Memory B cell (primary cell): Measurements from ENCODE around the gene RABL6.

ENCODE experiments used
- ATAC-seq: fragments of 150-1000 bp; cut with Tn5 transposase; 2 replicates; pipeline ENCODE4 v1.10.0; 2021; ENCODE audit warnings: low read depth, mild to moderate bottlenecking, moderate library complexity
- DNase-seq, 2 donors: peaks; one replicate each; pipeline ENCODE4 v3.0.0; 2022; ENCODE audit warnings: low spot score in 2 of 2
- H3K27ac Mint-ChIP-seq: one replicate; pipeline ENCODE4 v1.8.0; 2022; ENCODE audit warnings: mild to moderate bottlenecking, moderate library complexity, mixed read lengths
- H3K27me3 Mint-ChIP-seq: one replicate; pipeline ENCODE4 v1.8.0; 2022; ENCODE audit warnings: mixed read lengths
- H3K36me3 Mint-ChIP-seq: one replicate; pipeline ENCODE4 v1.8.0; 2022; ENCODE audit warnings: mild to moderate bottlenecking, mixed read lengths
- H3K4me1 Mint-ChIP-seq: one replicate; pipeline ENCODE4 v1.8.0; 2022; ENCODE audit warnings: mixed read lengths
- H3K4me3 Mint-ChIP-seq: one replicate; pipeline ENCODE4 v1.8.0; 2022; ENCODE audit warnings: mild to moderate bottlenecking, moderate library complexity, mixed read lengths
- H3K9me3 Mint-ChIP-seq: one replicate; pipeline ENCODE4 v1.8.0; 2022; ENCODE audit warnings: mixed read lengths

The RABL6 gene

GRCh38 chr9:136852664-136853595 lies 45.2 kb downstream of the RABL6 start:
- Mint-ChIP-seq H3K4me1 (peaks cover 6% of the 10 kb centered on the region), H3K36me3 (no peaks in the 10 kb centered on the region), H3K27ac (no peak overlapping the region), H3K4me3 (no peak overlapping the region), H3K9me3 (no peaks in the 10 kb centered on the region), H3K27me3 (peaks cover 2% of the 10 kb centered on the region)
- DNase-seq (no peak), ATAC-seq (no peak)

- Mint-ChIP-seq H3K4me3 (no peak overlapping the region), H3K9me3 (no peaks in the 10 kb centered on the region), H3K36me3 (no peaks in the 10 kb centered on the region), H3K27me3 (no peaks in the 10 kb centered on the region), H3K27ac (no peak overlapping the region), H3K4me1 (peaks cover 3% of the 10 kb centered on the region)
- ATAC-seq: no peak
- no peak for DNase-seq
These were observed 45.9 kb downstream of the RABL6 start for GRCh38 chr9:136853596-136854112.

DNA sequence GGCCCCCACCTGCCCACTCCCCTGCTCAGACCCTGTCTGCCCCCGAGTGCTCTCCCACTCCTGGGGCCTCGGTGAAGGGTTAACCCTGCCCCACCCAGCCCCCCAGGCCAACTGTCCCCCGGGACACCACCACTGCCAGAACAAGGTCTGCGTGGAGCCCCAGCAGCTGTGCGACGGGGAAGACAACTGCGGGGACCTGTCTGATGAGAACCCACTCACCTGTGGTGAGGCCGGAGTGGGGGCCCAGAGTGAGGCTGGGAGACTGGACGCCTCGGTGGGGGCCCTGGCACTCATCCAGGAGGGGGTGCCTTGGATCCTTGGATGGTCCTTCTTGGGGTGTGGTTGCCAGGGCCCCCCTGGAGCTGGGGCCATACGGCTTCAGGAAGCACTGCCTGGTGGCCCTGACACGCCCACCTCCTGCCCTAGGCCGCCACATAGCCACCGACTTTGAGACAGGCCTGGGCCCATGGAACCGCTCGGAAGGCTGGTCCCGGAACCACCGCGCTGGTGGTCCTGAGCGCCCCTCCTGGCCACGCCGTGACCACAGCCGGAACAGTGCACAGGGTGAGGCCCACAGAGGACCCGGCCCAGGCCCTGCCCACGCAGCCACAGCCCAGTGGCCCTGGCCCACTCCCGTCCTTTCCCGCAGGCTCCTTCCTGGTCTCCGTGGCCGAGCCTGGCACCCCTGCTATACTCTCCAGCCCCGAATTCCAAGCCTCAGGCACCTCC lies 46.5 kb downstream of the RABL6 start:
- Mint-ChIP-seq H3K4me3 (no peak overlapping the region), H3K27ac (no peak overlapping the region), H3K36me3 (no peaks in the 10 kb centered on the region), H3K27me3 (no peaks in the 10 kb centered on the region), H3K9me3 (no peaks in the 10 kb centered on the region), H3K4me1 (peaks cover 2% of the 10 kb centered on the region)
- DNase-seq (no peak), ATAC-seq (no peak)

GRCh38 chr9:136854842-136855460 lies 47.2 kb downstream of the RABL6 start:
- Mint-ChIP-seq H3K4me1 (peaks cover 2% of the 10 kb centered on the region), H3K4me3 (no peak overlapping the region), H3K36me3 (no peaks in the 10 kb centered on the region), H3K27ac (no peak overlapping the region), H3K27me3 (no peaks in the 10 kb centered on the region), H3K9me3 (no peaks in the 10 kb centered on the region)
- ATAC-seq: no peak
- no peak for DNase-seq

DNA sequence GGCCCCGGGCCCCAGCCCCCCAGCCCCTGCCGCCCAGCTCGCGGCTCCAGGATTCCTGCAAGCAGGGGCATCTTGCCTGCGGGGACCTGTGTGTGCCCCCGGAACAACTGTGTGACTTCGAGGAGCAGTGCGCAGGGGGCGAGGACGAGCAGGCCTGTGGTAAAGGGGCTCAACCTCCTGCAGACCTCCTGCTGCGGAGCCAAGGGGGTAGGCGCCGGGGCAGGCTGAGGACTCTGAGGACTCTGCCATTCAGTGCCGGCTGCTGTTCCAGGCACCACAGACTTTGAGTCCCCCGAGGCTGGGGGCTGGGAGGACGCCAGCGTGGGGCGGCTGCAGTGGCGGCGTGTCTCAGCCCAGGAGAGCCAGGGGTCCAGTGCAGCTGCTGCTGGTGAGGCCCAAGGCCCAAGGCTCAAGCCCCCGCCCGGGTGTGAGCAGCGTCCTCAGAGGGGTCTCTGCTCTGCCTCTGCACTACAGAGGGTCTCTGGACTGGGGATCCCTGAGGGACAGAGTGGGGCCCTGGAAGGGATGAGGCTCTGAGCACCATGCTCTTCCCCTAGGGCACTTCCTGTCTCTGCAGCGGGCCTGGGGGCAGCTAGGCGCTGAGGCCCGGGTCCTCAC lies 47.8 kb downstream of the RABL6 start:
- H3K27ac Mint-ChIP-seq: no peak overlapping the region
- H3K36me3 Mint-ChIP-seq: no peaks in the 10 kb centered on the region
- no peak overlapping the region for H3K4me3 Mint-ChIP-seq
- H3K9me3 Mint-ChIP-seq: no peaks in the 10 kb centered on the region
- no peak for ATAC-seq
- no peaks in the 10 kb centered on the region for H3K27me3 Mint-ChIP-seq
- DNase-seq: no peak
- H3K4me1 Mint-ChIP-seq: peaks cover 2% of the 10 kb centered on the region

DNA sequence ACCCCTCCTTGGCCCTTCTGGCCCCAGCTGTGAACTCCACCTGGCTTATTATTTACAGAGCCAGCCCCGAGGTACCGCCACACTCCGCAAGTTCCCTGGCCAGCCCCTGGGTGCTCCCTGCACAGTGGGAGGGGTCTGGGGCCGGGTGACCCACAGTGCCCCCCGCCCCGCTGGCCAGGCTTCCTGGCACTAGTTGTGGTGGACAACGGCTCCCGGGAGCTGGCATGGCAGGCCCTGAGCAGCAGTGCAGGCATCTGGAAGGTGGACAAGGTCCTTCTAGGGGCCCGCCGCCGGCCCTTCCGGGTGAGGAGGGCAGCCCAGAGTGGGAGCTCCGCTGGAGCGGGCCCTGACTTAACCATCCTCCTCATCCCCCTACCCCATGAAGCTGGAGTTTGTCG lies 48.3 kb downstream of the RABL6 start:
- no peaks in the 10 kb centered on the region for H3K9me3 Mint-ChIP-seq
- no peak overlapping the region for H3K27ac Mint-ChIP-seq
- no peaks in the 10 kb centered on the region for H3K27me3 Mint-ChIP-seq
- H3K36me3 Mint-ChIP-seq: no peaks in the 10 kb centered on the region
- no peak for ATAC-seq
- no peak for DNase-seq
- H3K4me1 Mint-ChIP-seq: peaks cover 2% of the 10 kb centered on the region
- H3K4me3 Mint-ChIP-seq: no peak overlapping the region

DNA sequence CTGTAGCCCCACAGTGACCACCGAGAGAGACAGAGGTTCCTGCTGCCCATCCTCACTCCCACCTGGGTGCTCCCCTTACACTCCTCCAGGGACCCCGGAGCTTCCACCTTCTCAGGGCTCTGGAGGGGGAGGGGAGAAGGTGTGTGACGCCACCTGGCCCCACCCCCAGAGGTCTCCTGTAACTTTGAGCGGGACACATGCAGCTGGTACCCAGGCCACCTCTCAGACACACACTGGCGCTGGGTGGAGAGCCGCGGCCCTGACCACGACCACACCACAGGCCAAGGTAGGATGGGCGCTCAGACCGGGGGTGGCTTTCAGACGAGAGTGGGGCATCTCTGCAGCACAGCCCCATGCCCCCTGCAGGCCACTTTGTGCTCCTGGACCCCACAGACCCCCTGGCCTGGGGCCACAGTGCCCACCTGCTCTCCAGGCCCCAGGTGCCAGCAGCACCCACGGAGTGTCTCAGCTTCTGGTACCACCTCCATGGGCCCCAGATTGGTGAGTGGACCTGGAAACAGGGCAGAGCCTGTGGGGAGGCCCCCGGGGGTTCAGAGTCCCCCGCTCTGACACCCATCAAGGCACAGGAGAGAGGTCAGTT lies 48.9 kb downstream of the RABL6 start:
- H3K27me3 Mint-ChIP-seq: no peaks in the 10 kb centered on the region
- H3K27ac Mint-ChIP-seq: no peak overlapping the region
- ATAC-seq (no peak), DNase-seq (no peak)
- no peak overlapping the region for H3K4me3 Mint-ChIP-seq
- H3K9me3 Mint-ChIP-seq: no peaks in the 10 kb centered on the region
- no peaks in the 10 kb centered on the region for H3K36me3 Mint-ChIP-seq
- H3K4me1 Mint-ChIP-seq: peaks cover 2% of the 10 kb centered on the region

DNA sequence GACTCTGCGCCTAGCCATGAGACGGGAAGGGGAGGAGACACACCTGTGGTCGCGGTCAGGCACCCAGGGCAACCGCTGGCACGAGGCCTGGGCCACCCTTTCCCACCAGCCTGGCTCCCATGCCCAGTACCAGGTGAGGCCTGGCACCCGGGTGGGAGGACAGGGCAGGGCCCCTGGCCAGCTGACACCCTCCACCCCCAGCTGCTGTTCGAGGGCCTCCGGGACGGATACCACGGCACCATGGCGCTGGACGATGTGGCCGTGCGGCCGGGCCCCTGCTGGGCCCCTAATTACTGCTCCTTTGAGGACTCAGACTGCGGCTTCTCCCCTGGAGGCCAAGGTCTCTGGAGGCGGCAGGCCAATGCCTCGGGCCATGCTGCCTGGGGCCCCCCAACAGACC lies 49.4 kb downstream of the RABL6 start:
- H3K4me1 Mint-ChIP-seq: peaks cover 2% of the 10 kb centered on the region
- DNase-seq (no peak), ATAC-seq (no peak)
- no peaks in the 10 kb centered on the region for H3K9me3 Mint-ChIP-seq
- H3K4me3 Mint-ChIP-seq: no peak overlapping the region
- H3K36me3 Mint-ChIP-seq: peaks cover 2% of the 10 kb centered on the region
- no peak overlapping the region for H3K27ac Mint-ChIP-seq
- no peaks in the 10 kb centered on the region for H3K27me3 Mint-ChIP-seq

- H3K27me3 Mint-ChIP-seq: no peaks in the 10 kb centered on the region
- H3K4me3 Mint-ChIP-seq: no peak overlapping the region
- DNase-seq: no peak
- H3K36me3 Mint-ChIP-seq: peaks cover 4% of the 10 kb centered on the region
- no peak overlapping the region for H3K27ac Mint-ChIP-seq
- ATAC-seq: no peak
- H3K4me1 Mint-ChIP-seq: peaks cover 4% of the 10 kb centered on the region
- H3K9me3 Mint-ChIP-seq: no peaks in the 10 kb centered on the region
These were observed 50.0 kb downstream of the RABL6 start for GRCh38 chr9:136857581-136858412.

DNA sequence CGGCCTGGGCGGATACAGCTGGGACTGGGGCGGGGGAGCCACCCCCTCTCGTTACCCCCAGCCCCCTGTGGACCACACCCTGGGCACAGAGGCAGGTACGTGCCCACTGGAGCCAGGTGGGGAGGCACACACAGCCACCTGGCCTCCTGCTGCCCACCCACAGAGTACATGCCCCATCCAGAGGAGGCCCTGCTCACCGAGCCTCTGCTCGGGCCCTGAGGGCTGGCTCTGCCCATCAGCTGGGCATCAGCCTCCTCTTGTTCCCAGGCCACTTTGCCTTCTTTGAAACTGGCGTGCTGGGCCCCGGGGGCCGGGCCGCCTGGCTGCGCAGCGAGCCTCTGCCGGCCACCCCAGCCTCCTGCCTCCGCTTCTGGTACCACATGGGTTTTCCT lies 50.7 kb downstream of the RABL6 start:
- DNase-seq (no peak), ATAC-seq (no peak)
- Mint-ChIP-seq H3K27me3 (no peaks in the 10 kb centered on the region), H3K4me1 (peaks cover 4% of the 10 kb centered on the region), H3K4me3 (no peak overlapping the region), H3K27ac (no peak overlapping the region), H3K9me3 (no peaks in the 10 kb centered on the region), H3K36me3 (peaks cover 6% of the 10 kb centered on the region)

DNA sequence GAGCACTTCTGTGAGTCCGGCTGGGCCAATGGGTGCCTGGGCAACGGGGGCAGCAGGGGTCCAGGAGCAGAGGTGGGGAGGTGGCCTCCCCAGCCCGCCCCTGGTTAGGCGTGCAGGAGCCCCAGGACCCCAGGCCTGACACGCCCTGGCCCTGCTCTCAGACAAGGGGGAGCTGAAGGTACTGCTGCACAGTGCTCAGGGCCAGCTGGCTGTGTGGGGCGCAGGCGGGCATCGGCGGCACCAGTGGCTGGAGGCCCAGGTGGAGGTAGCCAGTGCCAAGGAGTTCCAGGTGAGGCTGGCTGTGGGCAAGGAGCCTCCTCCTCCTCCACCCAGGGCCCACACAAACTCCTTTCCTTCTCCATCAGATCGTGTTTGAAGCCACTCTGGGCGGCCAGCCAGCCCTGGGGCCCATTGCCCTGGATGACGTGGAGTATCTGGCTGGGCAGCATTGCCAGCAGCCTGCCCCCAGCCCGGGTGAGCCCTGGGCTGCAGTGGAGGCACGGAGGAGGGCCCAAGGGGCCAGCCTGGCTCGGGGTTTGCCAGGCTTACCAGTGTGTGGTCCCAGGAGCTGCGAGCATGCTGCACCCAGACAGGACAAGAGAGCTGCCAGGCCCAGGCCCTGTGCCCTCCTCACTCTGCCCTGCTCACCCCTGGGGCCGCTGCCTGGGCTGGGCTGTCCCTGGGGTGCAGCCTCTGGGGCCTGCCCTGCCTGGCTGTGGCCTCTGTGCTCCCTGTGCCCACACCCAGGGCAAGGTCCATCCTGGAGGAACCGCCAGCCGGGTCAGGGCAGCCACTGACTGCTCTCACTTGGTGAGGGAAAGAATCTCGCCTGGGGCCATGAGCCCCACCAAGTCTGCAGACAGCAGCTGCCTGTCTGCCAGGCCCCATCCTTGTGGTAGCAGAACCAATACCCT lies 51.4 kb downstream of the RABL6 start:
- DNase-seq: no peak
- H3K27ac Mint-ChIP-seq: no peak overlapping the region
- ATAC-seq: no peak
- peaks cover 8% of the 10 kb centered on the region for H3K36me3 Mint-ChIP-seq
- H3K4me3 Mint-ChIP-seq: no peak overlapping the region
- peaks cover 4% of the 10 kb centered on the region for H3K4me1 Mint-ChIP-seq
- H3K27me3 Mint-ChIP-seq: no peaks in the 10 kb centered on the region
- H3K9me3 Mint-ChIP-seq: no peaks in the 10 kb centered on the region

DNA sequence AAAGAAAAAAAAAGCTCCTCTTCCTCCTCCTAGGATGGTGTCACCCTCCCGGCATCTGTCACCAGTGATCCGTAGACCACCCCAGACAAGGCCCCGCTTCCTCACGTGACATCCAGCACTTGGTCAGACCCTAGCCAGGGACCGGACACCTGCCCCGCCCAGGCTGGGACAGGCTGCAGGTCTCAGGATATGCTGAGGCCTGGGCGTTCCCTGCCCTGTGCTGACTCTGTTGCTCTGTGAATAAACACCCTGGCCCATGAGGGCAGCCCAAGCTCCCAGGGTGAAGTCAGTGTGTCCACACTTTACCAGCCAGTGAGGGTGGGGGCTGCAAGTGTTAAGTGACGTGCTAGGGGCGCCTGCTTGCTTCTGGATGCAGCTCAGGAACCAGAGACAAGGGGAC lies 52.8 kb downstream of the RABL6 start:
- Mint-ChIP-seq H3K9me3 (no peaks in the 10 kb centered on the region), H3K4me1 (peaks cover 8% of the 10 kb centered on the region), H3K36me3 (peaks cover 8% of the 10 kb centered on the region), H3K27me3 (no peaks in the 10 kb centered on the region), H3K27ac (no peak overlapping the region), H3K4me3 (no peak overlapping the region)
- no peak for ATAC-seq
- DNase-seq: no peak
